GM12878 (cell line): ENCODE measurements around the gene POGLUT3. TPM values are rescaled to one million over a fixed set of nuclear protein-coding genes. Genes with fewer than 3 reads are reported as not detected.

Source experiments
- ATAC-seq: fragments of 200-7000 bp; cut with Tn5 transposase; 3 replicates; pipeline ENCODE4 v1.9.1; 2020; ENCODE audit warnings: mild to moderate bottlenecking, moderate library complexity
- BruUV-seq: library from RNA; stranded (reverse); fragments of 400-500 nt; replicated peaks from 2 replicates; lab custom pipeline; 2021; lab: Mats Ljungman, UMichigan
- CTCF ChIA-PET: fragments of 300-600 bp; sonication (Branson Sonifier 250); formaldehyde crosslinking; extraction: SDS; loops from one replicate; lab custom pipeline; 2021; ENCODE audit warnings: inconsistent platforms; lab: Yijun Ruan, JAX
- POLR2A ChIA-PET: fragments of 350-600 bp; formaldehyde crosslinking; extraction: SDS; loops from one replicate; lab custom pipeline; 2021; ENCODE audit warnings: inconsistent platforms; lab: Charles Lee
- RAD21 ChIA-PET: fragments of 300-600 bp; sonication (Branson Sonifier 250); formaldehyde crosslinking; loops from one replicate; lab custom pipeline; 2023; ENCODE audit warnings: antibody characterized with exemption; ENCODE audit not compliant: unreplicated experiment; lab: Charles Lee
- SMC1A ChIA-PET: fragments of 300-600 bp; sonication (Branson Sonifier 250); formaldehyde crosslinking; loops from one replicate; lab custom pipeline; 2023; ENCODE audit not compliant: unreplicated experiment, uncharacterized antibody; lab: Charles Lee
- DNase-seq: peaks from one replicate; pipeline ENCODE4 v3.0.0-alpha.2; 2011; ENCODE audit warnings: low read depth, low spot score
- FAIRE-seq: peaks from 3 replicates; lab custom pipeline; 2011; peaks lifted over from hg19 to GRCh38; lab: Jason Lieb, UNC
- H2AFZ ChIP-seq: 2 replicates; pipeline ENCODE4 v1.6.0; 2011; ENCODE audit warnings: low read depth, low read length, control low read depth; ENCODE audit not compliant: control insufficient read depth
- H3K27ac ChIP-seq: 2 replicates; pipeline ENCODE4 v1.5.1; 2011; ENCODE audit warnings: control low read depth; ENCODE audit not compliant: control insufficient read depth, insufficient read depth
- H3K27me3 ChIP-seq, 2 experiments: replicated peaks in 1 of 2; 2 replicates each; pipeline versions ENCODE4 v1.6.0 to v1.6.1; 2011; ENCODE audit warnings: low read length in 1 of 2; ENCODE audit not compliant: control insufficient read depth in 2 of 2, insufficient read depth in 2 of 2
- H3K36me3 ChIP-seq, 2 experiments: 2 replicates each; pipeline ENCODE4 v1.5.1; 2011; ENCODE audit warnings: low read length in 1 of 2; ENCODE audit not compliant: control insufficient read depth in 2 of 2, insufficient read depth in 2 of 2
- H3K4me1 ChIP-seq: 2 replicates; pipeline ENCODE4 v1.6.1; 2011; ENCODE audit warnings: mild to moderate bottlenecking, low read length, moderate library complexity, mixed read lengths; ENCODE audit not compliant: control insufficient read depth, insufficient read depth
- H3K4me2 ChIP-seq: 2 replicates; pipeline ENCODE4 v1.6.0; 2011; ENCODE audit warnings: control low read depth; ENCODE audit not compliant: control insufficient read depth, insufficient read depth
- H3K4me3 ChIP-seq: fragments of 200-600 bp; sonication (generic); 2 replicates; pipeline ENCODE4 v1.5.1; 2016
- H3K79me2 ChIP-seq: 2 replicates; pipeline ENCODE4 v1.6.0; 2011; ENCODE audit warnings: low read length; ENCODE audit not compliant: control insufficient read depth, insufficient read depth
- H3K9ac ChIP-seq: 2 replicates; pipeline ENCODE4 v1.8.0; 2011; ENCODE audit warnings: low read length, control low read depth, mixed read lengths; ENCODE audit not compliant: control insufficient read depth, insufficient read depth
- H3K9me3 ChIP-seq: replicated peaks from 3 replicates; pipeline ENCODE4 v1.5.1; 2011; ENCODE audit warnings: mild to moderate bottlenecking, low read length; ENCODE audit not compliant: control insufficient read depth, insufficient read depth
- H4K20me1 ChIP-seq: 2 replicates; pipeline ENCODE4 v1.6.0; 2011; ENCODE audit not compliant: control insufficient read depth, insufficient read depth
- BCL3 ChIP-seq: IDR thresholded peaks from 2 replicates; pipeline ENCODE4 v1.6.1; 2011; ENCODE audit warnings: borderline replicate concordance, low read depth, mild to moderate bottlenecking, moderate library complexity, low read length; ENCODE audit not compliant: insufficient read depth, poor library complexity, severe bottlenecking
- CHD1 ChIP-seq: IDR thresholded peaks from 2 replicates; pipeline ENCODE4 v1.6.1; 2012; ENCODE audit warnings: low read depth, low read length, improper control_type of control experiment
- DPF2 ChIP-seq: fragments of 450-650 bp; IDR thresholded peaks from 2 replicates; pipeline ENCODE4 v1.6.1; 2017; ENCODE audit warnings: mild to moderate bottlenecking
- EP300 ChIP-seq, 2 experiments: fragments of 150-350 bp in 1 of 2; IDR thresholded peaks; 2 replicates each; pipeline ENCODE4 v1.6.1; 2011 to 2012; ENCODE audit warnings: low read depth in 2 of 2, low read length in 2 of 2, borderline replicate concordance in 1 of 2, improper control_type of control experiment in 1 of 2, inconsistent platforms in 1 of 2; ENCODE audit not compliant: control insufficient read depth in 1 of 2
- ETV6 ChIP-seq, 2 experiments: fragments of 450-650 bp in 1 of 2; IDR thresholded peaks in 1 of 2; conservative IDR thresholded peaks in 1 of 2; 2 replicates each; pipeline ENCODE4 v1.6.1; 2014; ENCODE audit warnings: antibody characterized with exemption in 1 of 2, borderline replicate concordance in 1 of 2, low read depth in 1 of 2, mild to moderate bottlenecking in 1 of 2, moderate library complexity in 1 of 2
- GATAD2B ChIP-seq: fragments of 450-650 bp; conservative IDR thresholded peaks from 2 replicates; pipeline ENCODE4 v1.6.1; 2017; ENCODE audit warnings: low read depth, mild to moderate bottlenecking, moderate library complexity
- IKZF1 ChIP-seq: fragments of 450-650 bp; conservative IDR thresholded peaks from 2 replicates; pipeline ENCODE4 v1.6.1; 2017; ENCODE audit warnings: antibody characterized with exemption, mild to moderate bottlenecking
- IKZF2 ChIP-seq, 2 experiments: fragments of 450-650 bp; IDR thresholded peaks; 2 replicates each; pipeline ENCODE4 v1.6.1; 2017; ENCODE audit warnings: mild to moderate bottlenecking in 2 of 2, moderate library complexity in 2 of 2
- KLF5 ChIP-seq: fragments of 450-650 bp; IDR thresholded peaks from 2 replicates; pipeline ENCODE4 v1.6.1; 2014; ENCODE audit warnings: mild to moderate bottlenecking; ENCODE audit not compliant: partially characterized antibody
- MTA2 ChIP-seq: fragments of 450-650 bp; IDR thresholded peaks from 2 replicates; pipeline ENCODE4 v1.6.1; 2016; ENCODE audit warnings: low read depth, mild to moderate bottlenecking, moderate library complexity
- MTA3 ChIP-seq: IDR thresholded peaks from 2 replicates; pipeline ENCODE4 v1.6.1; 2012; ENCODE audit warnings: low read length, inconsistent platforms, borderline replicate concordance
- REST ChIP-seq: IDR thresholded peaks from 2 replicates; pipeline ENCODE4 v1.6.1; 2012; ENCODE audit warnings: mild to moderate bottlenecking, low read depth, low read length
- RFX5 ChIP-seq: IDR thresholded peaks from 2 replicates; pipeline ENCODE4 v1.6.1; 2011; ENCODE audit warnings: low read depth, low read length, improper control_type of control experiment
- TBL1XR1 ChIP-seq: IDR thresholded peaks from 2 replicates; pipeline ENCODE4 v1.6.1; 2012; ENCODE audit warnings: low read depth, low read length, improper control_type of control experiment
- TCF3 ChIP-seq: IDR thresholded peaks from 2 replicates; pipeline ENCODE4 v1.6.1; 2012; ENCODE audit warnings: low read depth, mild to moderate bottlenecking, low read length, borderline replicate concordance; ENCODE audit not compliant: insufficient read depth
- USF1 ChIP-seq: IDR thresholded peaks from 2 replicates; pipeline ENCODE4 v1.6.1; 2011; ENCODE audit warnings: borderline replicate concordance, low read depth, mild to moderate bottlenecking, moderate library complexity, mixed read lengths, low read length; ENCODE audit not compliant: insufficient read depth; ENCODE audit errors: extremely low read length
- ZNF384 ChIP-seq: IDR thresholded peaks from 2 replicates; pipeline ENCODE4 v1.6.1; 2012; ENCODE audit warnings: low read depth, mild to moderate bottlenecking, low read length, improper control_type of control experiment, borderline replicate concordance
- in situ Hi-C: fragments of 300-500 bp; cut with MboI; formaldehyde crosslinking; loops from 9 replicates; pipeline ENCODE4 v1.14.3; 2018; ENCODE audit warnings: mixed read lengths
- intact Hi-C: fragments of 100-400 bp; cut with micrococcal nuclease; formaldehyde crosslinking; loops from one replicate; pipeline ENCODE4 v1.14.2; 2022; ENCODE audit not compliant: unreplicated experiment
- polyA plus RNA-seq, 11 experiments: library from polyadenylated mRNA; depleted of rRNA in 4 of 11; unstranded in 6 of 11; stranded (reverse) in 5 of 11; fragments of >200 nt; fragmentation: Nextera tagmentation in 4 of 11; fragmentation: Illumina TruSeq in 1 of 11; extraction: Ambion mirVana in 4 of 11; extraction: Trizol in 1 of 11; gene quantifications; 1 replicate in 1 of 11; 2 replicates in 10 of 11; pipeline versions ENCODE4 v1.2.1 to v1.2.3, GENCODE V29; 2011 to 2016; ENCODE audit warnings: inconsistent platforms in 2 of 11, missing spikeins in 2 of 11, low read depth in 1 of 11
- total RNA-seq, 4 experiments: library from RNA; depleted of rRNA in 3 of 4; stranded (reverse); fragments of >200 nt in 3 of 4; fragmentation: Illumina TruSeq in 1 of 4; extraction: Trizol in 1 of 4; gene quantifications; 2 replicates each; pipeline versions ENCODE4 v1.2.1 to v1.2.3, GENCODE V29; 2013 to 2021

POGLUT3 gene
- total and polyA plus RNA-seq, 10 of the 15 experiments (the other 5 are each of a cell fraction or from before 2014, with no cell fraction given), result 3.7 to 21.5 (median 12.9) TPM

- Histone ChIP-seq H3K27me3 (no peaks in the 10 kb centered on the region), H3K27ac (no peak overlapping the region), H3K36me3 (no peaks in the 10 kb centered on the region), H4K20me1 (no peaks in the 10 kb centered on the region), H3K4me1 (peaks cover 5% of the 10 kb centered on the region), H2AFZ (no peak overlapping the region), H3K9me3 (no peaks in the 10 kb centered on the region), H3K4me2 (no peak overlapping the region), H3K4me3 (no peak overlapping the region), H3K79me2 (no peaks in the 10 kb centered on the region), H3K9ac (no peak overlapping the region)
- intact Hi-C loops (no loop called here), in situ Hi-C loops (no loop called here)
- FAIRE-seq (no peak), DNase-seq (no peak), ATAC-seq (no peak)
- ChIA-PET POLR2A (no interaction called here), CTCF (no interaction called here), RAD21 (no interaction called here), SMC1A (interaction anchor here (0.6 to 1.8 kb wide), 4 partner anchors 13 to 370 kb away, joined by 3 to 4 read pairs (median 3); no protein-coding TSS in a partner anchor)
- TF ChIP-seq CHD1, result no peak
- TF ChIP-seq MTA3, result no peak
- TF ChIP-seq EP300 (IDR thresholded peaks at IDR 0.05; ENCODE audit: borderline replicate concordance in 1 of 2, control insufficient read depth in 1 of 2, low read depth in 2 of 2, low read length in 2 of 2), result no peak
- TF ChIP-seq IKZF1, result no peak
- no peak for TF ChIP-seq DPF2
- TF ChIP-seq USF1, result no peak
- TF ChIP-seq RFX5, result no peak
- no peak for TF ChIP-seq TCF3
- TF ChIP-seq TBL1XR1, result no peak
- no peak for TF ChIP-seq REST
- no peak for TF ChIP-seq ETV6 (conservative IDR thresholded peaks at IDR 0.05 in 1 of 2, IDR thresholded peaks at IDR 0.05 in 1 of 2; ENCODE audit: borderline replicate concordance in 1 of 2, low read depth in 1 of 2)
- TF ChIP-seq ZNF384, result no peak
- no peak for TF ChIP-seq IKZF2 (IDR thresholded peaks at IDR 0.05)
- TF ChIP-seq MTA2, result no peak
- TF ChIP-seq GATAD2B, result no peak
- TF ChIP-seq KLF5, result no peak
- no peak for TF ChIP-seq BCL3
- BruUV-seq, result no TSS peak
Observed at GRCh38 chr11:108524422-108524821, 26.2 kb upstream of the POGLUT3 start.
